Measurements from ENCODE around the gene PCDH15.
A peak's percentile ranks its signal among the peaks of the same experiment; 100 is the strongest.

Gene PCDH15

GRCh38 chr10:54800741-54801421 lies at the start of gene PCDH15:
TSS of gene PCDH15 (minus strand) at chr10:54801231. CDS start at chr10:54664262, 136,969 bp downstream.
- DNase-seq: peak in 7 of 10 donors; percentile 14 to 80 (median 35)
- intact Hi-C loops (cut with DNase I): no loop called here

- intact Hi-C loops (cut with DNase I): no loop called here
- DNase-seq: no peak
Measured at GRCh38 chr10:54843932-54844331, 42.9 kb upstream of the PCDH15 start.

GRCh38 chr10:54843085-54843646 lies 42.1 kb upstream of the PCDH15 start:
- DNase-seq: no peak

DNA sequence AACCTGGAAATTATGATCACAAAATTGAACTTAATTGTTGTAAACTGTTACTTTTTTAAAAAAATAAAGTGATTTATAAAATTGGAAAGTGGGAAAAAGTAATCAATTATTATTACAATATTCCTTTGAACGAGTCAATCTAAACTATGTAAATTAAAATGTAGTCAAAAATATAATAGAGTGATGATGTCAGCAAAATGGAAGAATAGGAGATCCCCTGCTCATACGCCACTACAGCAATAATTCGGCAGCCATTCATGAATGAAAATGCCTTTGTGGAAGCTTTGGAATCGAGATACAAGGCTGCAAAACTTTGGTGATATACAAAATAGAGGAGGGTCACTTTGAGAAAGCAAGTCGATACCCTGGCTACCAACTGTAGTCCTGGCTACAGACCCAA lies 36.4 kb upstream of the PCDH15 start:
- intact Hi-C loops (cut with DNase I): no loop called here
- DNase-seq: no peak

More at GRCh38 chr10:54843085-54843646, 42.1 kb upstream of the PCDH15 start:
- intact Hi-C loops (cut with DNase I): no loop called here

DNA sequence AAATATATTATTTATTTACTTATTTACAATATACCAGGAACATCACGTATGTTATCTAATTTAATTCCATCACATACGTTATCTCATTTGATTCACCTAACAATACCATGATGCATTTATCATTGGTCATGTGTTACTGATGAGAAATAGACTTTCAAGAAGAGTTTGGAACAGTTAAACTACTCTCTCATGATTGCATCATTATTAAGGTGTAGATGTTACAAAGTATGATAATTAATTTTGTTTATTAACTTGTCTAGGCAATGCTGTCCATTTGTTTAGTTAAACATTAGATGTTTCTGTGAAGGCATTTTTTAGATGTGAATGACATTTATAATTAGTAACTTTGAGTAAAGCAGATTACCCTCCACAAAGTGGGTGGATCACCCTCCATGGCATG lies 32.0 kb upstream of the PCDH15 start:
- DNase-seq: no peak
- intact Hi-C loops (cut with DNase I): no loop called here

- intact Hi-C loops (cut with DNase I): no loop called here
- no peak for DNase-seq
Measured at GRCh38 chr10:54826994-54827560, 26.0 kb upstream of the PCDH15 start.

- DNase-seq: no peak
- intact Hi-C loops (cut with DNase I): no loop called here
Measured at GRCh38 chr10:54815583-54815982, 14.6 kb upstream of the PCDH15 start.

GRCh38 chr10:54808186-54808935 lies 7.3 kb upstream of the PCDH15 start:
- intact Hi-C loops (cut with DNase I): no loop called here
- no peak for DNase-seq

GRCh38 chr10:54799506-54799905 lies 1.5 kb downstream of the PCDH15 start:
- no peak for DNase-seq
- intact Hi-C loops (cut with DNase I): no loop called here

DNA sequence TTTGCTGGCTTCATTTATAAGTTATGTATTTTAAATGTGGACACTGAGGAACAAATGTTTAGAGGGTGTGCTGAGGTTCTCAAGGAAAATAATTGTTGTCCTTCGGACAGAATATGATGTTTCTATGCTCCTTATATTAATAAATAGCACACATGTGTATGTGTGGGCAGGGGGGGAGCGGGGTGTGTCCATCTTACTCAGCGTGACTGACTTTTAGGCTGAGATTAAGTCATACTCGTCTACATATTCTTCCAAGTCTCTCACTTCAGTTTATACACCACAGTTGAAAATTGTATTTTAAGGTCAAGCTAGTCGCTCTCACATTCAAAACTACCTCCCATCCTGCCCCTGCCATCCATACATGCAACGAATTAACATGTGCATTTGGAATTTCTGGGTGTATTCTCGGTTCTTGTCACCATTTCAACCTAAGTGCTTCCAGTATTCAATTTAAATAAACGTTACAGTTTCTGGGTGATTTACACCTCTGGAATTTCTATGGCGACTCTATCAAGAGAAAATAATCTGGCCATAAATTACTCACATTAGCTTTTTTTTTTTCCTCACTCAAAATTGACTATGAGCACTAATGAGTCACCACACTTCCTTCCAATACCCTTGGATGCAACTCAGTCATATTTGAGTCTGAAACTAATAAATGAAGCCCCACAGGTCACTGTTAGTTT lies 3.3 kb downstream of the PCDH15 start:
- intact Hi-C loops (cut with DNase I): no loop called here
- no peak for DNase-seq

- intact Hi-C loops (cut with DNase I): no loop called here
- no peak for DNase-seq
Measured at GRCh38 chr10:54796881-54797280, 4.2 kb downstream of the PCDH15 start.

GRCh38 chr10:54776622-54777021 lies 24.4 kb downstream of the PCDH15 start:
- intact Hi-C loops (cut with DNase I): no loop called here
- no peak for DNase-seq

- intact Hi-C loops (cut with DNase I): no loop called here
- DNase-seq: no peak
Measured at GRCh38 chr10:54772468-54773122, 28.4 kb downstream of the PCDH15 start.

- intact Hi-C loops (cut with DNase I): no loop called here
- no peak for DNase-seq
Measured at GRCh38 chr10:54769051-54769450, 32.0 kb downstream of the PCDH15 start.

DNA sequence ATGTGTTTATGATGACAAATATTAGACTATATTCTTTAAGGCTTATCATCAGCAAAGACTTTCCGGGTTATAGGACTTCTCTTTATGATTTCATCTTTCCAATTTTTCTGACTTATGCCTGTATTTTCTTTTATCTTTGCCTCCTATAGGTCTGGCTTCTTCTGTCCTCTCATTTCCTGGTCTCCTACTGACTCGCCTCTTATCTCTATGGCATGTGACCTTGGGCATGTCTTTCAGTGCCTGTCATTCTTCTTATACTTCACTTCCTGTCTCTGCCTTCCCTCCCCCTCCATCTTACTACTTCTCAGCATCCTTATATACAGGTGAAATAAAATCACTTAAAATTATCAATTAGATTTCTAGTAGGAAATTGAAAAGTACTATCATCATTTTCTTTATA lies 42.2 kb downstream of the PCDH15 start:
- no peak for DNase-seq
- intact Hi-C loops (cut with DNase I): no loop called here

DNA sequence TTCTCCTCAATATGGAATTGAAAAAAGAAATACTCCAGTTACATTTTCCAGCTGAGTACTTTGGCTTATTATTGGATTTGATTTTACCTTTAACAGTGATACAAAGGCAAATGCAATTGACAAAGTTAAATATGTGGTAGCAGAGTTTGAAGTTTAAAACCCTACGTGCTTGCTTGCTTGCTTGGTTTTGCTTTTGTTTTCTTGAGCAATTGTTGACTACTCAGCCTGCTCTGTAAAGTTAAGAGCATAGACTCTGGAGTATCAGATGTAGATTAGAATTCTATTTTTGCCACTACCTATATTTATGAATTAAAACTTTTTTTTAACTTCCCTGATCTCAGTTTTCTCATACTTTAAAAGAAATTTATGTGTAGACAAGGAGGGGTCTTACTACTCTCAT lies 51.4 kb downstream of the PCDH15 start:
- intact Hi-C loops (cut with DNase I): no loop called here

DNA sequence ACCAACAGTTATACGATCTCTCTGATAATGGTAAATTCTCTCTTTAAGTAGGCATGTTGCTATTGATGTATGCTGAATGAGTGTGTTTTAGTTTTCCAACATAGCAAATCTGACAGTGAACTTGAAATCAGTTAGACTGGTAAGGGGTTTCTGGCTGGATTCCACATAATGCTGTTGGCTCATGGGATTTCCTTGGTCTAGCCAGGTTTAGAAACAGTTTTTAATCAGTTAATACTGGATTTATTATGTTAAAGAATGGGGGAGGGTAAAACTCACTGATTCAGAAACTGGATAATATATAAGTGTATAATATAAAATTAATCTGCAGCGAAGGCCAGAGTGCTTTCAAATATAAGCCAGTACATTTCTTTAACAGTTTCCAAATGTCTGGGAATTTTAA lies 55.6 kb downstream of the PCDH15 start:
- DNase-seq: no peak
- intact Hi-C loops (cut with DNase I): no loop called here

More for the DNA sequence above, 51.4 kb downstream of the PCDH15 start:
- no peak for DNase-seq

GRCh38 chr10:54742416-54742815 lies 58.6 kb downstream of the PCDH15 start:
- DNase-seq: no peak
- intact Hi-C loops (cut with DNase I): no loop called here

DNA sequence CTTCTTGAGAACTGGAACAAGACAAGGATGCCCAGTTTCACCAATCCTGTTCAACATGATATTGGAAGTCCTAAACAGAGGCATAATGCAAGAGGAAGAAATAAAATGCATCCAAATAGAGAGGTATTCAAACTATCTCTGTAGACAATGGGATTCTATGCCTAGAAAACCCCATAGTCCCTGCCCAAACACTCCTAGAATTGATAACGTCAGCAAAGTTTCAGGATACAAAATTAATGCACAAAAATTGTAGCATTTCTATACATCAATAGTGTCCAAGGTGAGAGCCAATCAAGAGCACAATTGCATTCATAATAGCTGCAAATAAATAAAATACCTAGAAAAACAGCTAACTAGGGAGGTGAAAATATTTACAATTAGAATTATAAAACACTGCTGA lies 72.5 kb downstream of the PCDH15 start:
- no peak for DNase-seq
- intact Hi-C loops (cut with DNase I): no loop called here

- intact Hi-C loops (cut with DNase I): no loop called here
- no peak for DNase-seq
Measured at GRCh38 chr10:54722075-54722474, 79.0 kb downstream of the PCDH15 start.
